Osteoblast (primary cell): ENCODE results near the gene NPSR1. TPM values are rescaled to one million over a fixed set of nuclear protein-coding genes. Genes with fewer than 3 reads are reported as not detected.

Experiments
- DNase-seq: peaks from one replicate; pipeline ENCODE4 v3.0.0; 2011; ENCODE audit warnings: low spot score, mixed read lengths; ENCODE audit not compliant: insufficient read length; ENCODE audit errors: missing footprints
- H2AFZ ChIP-seq: 2 replicates; pipeline ENCODE4 v1.6.0; 2011; ENCODE audit warnings: mild to moderate bottlenecking, low read length
- H3K27ac ChIP-seq: 2 replicates; pipeline ENCODE4 v1.5.1; 2011; ENCODE audit warnings: mild to moderate bottlenecking, low read depth, low read length, moderate library complexity
- H3K27me3 ChIP-seq: 2 replicates; pipeline ENCODE4 v1.6.0; 2012; ENCODE audit warnings: mild to moderate bottlenecking, control low read depth, inconsistent platforms, low read length, moderate library complexity; ENCODE audit not compliant: insufficient read depth
- H3K36me3 ChIP-seq: 2 replicates; pipeline ENCODE4 v1.5.1; 2011; ENCODE audit warnings: mild to moderate bottlenecking, low read length, control low read depth, moderate library complexity; ENCODE audit not compliant: insufficient read depth
- H3K4me1 ChIP-seq: 2 replicates; pipeline ENCODE4 v1.5.1; 2011; ENCODE audit warnings: mild to moderate bottlenecking, low read length, control low read depth, moderate library complexity; ENCODE audit not compliant: insufficient read depth
- H3K4me2 ChIP-seq: 2 replicates; pipeline ENCODE4 v1.6.0; 2011; ENCODE audit warnings: mild to moderate bottlenecking, low read length; ENCODE audit not compliant: insufficient read depth
- H3K4me3 ChIP-seq: fragments of 200-600 bp; sonication (generic); 3 replicates; pipeline ENCODE4 v1.5.1; 2012; ENCODE audit warnings: mild to moderate bottlenecking, low read length, inconsistent platforms; ENCODE audit not compliant: insufficient read depth
- H3K79me2 ChIP-seq: 2 replicates; pipeline ENCODE4 v1.6.0; 2012; ENCODE audit warnings: mild to moderate bottlenecking, low read length, control low read depth, inconsistent platforms; ENCODE audit not compliant: insufficient read depth
- H3K9me3 ChIP-seq: 2 replicates; pipeline ENCODE4 v1.5.1; 2011; ENCODE audit warnings: low read depth, low read length, control low read depth
- H4K20me1 ChIP-seq: 2 replicates; pipeline ENCODE4 v1.6.0; 2012; ENCODE audit warnings: mild to moderate bottlenecking, low read length, control low read depth; ENCODE audit not compliant: insufficient read depth
- total RNA-seq: library from RNA; depleted of rRNA; stranded (reverse); fragments of >200 nt; gene quantifications from 2 replicates; pipeline ENCODE4 v1.2.3, GENCODE V29; 2012
- TF ChIP-seq, protein P1 (sequence below): IDR thresholded peaks from 2 replicates; pipeline ENCODE4 v1.5.1; 2011; ENCODE audit warnings: mild to moderate bottlenecking, low read depth, low read length, moderate library complexity; ENCODE audit errors: extremely low read depth

Gene NPSR1
- total RNA-seq, 1 donor = not detected

DNA sequence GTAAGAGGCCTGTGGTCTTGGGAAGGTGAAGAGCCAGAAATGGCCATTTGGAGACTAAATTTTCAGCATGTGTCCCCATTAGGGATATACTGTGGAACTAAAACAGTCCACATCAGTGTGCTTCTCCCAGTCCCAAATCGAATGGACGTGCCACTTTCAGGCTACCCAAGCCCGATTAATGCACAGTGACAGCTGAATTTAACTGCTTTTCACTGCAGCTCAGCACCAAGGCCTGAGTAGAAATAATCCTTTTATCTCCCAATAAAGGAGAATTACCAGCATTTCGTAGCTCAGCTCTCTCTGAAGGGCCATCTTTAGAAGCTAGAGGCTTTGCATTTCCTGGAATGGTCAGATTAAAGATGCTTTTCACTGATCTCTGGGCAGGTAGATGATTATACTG lies 183.3 kb downstream of the NPSR1 start:
- Histone ChIP-seq H2AFZ (no peak overlapping the region), H4K20me1 (no peaks in the 10 kb centered on the region), H3K4me3 (no peak overlapping the region)

DNA sequence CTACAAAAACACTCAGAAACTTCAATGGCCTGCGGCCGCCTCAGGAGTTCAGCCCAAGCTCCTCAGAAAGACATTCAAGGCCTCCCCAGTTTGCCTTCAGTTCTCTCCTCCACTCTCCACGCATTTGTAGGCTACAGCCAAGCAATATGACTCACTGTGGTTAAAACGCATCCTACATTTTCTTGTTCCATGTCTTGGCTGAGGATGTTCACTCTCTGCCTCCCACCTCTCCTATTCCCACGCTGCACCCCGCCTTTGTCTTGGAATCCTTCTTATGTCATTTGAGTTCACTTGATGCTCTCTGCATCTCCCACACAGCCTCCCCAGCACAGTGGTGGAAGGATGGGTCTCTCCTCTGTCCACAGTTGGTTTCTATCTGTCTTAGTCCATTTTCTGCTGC lies 184.8 kb downstream of the NPSR1 start:
- Histone ChIP-seq H2AFZ (no peak overlapping the region), H3K27ac (no peak overlapping the region), H3K4me2 (no peak overlapping the region), H3K4me3 (no peak overlapping the region), H3K79me2 (no peaks in the 10 kb centered on the region), H3K36me3 (no peaks in the 10 kb centered on the region), H3K27me3 (no peaks in the 10 kb centered on the region), H4K20me1 (no peaks in the 10 kb centered on the region), H3K4me1 (no peaks in the 10 kb centered on the region), H3K9me3 (no peaks in the 10 kb centered on the region)
- peak; percentile 78 for DNase-seq
- TF ChIP-seq, protein P1, sequence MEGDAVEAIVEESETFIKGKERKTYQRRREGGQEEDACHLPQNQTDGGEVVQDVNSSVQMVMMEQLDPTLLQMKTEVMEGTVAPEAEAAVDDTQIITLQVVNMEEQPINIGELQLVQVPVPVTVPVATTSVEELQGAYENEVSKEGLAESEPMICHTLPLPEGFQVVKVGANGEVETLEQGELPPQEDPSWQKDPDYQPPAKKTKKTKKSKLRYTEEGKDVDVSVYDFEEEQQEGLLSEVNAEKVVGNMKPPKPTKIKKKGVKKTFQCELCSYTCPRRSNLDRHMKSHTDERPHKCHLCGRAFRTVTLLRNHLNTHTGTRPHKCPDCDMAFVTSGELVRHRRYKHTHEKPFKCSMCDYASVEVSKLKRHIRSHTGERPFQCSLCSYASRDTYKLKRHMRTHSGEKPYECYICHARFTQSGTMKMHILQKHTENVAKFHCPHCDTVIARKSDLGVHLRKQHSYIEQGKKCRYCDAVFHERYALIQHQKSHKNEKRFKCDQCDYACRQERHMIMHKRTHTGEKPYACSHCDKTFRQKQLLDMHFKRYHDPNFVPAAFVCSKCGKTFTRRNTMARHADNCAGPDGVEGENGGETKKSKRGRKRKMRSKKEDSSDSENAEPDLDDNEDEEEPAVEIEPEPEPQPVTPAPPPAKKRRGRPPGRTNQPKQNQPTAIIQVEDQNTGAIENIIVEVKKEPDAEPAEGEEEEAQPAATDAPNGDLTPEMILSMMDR = no peak

More for the DNA sequence above, 183.3 kb downstream of the NPSR1 start:
- no peaks in the 10 kb centered on the region for H3K9me3 ChIP-seq
- DNase-seq = no peak
- TF ChIP-seq, protein P1 = no peak
- no peak overlapping the region for H3K4me2 ChIP-seq
- H3K79me2 ChIP-seq = no peaks in the 10 kb centered on the region
- H3K36me3 ChIP-seq = no peaks in the 10 kb centered on the region
- no peaks in the 10 kb centered on the region for H3K27me3 ChIP-seq
- H3K4me1 ChIP-seq = no peaks in the 10 kb centered on the region
- H3K27ac ChIP-seq = no peak overlapping the region

DNA sequence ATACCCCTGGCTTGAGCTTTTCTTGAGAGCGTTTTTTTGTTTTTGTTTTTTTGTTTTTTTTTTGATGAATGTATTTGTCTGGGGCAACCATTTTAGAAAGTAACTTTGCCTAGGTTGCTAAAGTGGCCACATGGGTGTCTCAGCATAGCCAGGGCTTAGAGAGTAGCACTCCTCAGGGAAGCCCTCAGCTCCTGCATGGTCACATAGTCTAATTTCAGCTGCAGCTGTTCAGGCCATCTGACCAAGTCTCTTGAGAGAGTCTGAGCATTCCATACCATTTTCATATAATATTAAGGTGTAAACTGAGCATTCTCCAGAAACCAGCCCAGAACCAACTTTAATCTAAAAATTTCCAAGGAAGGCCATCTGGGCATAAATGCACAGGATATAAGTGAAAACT lies 186.4 kb downstream of the NPSR1 start:
- Histone ChIP-seq H3K36me3 (no peaks in the 10 kb centered on the region), H3K4me3 (no peak overlapping the region), H3K4me2 (no peak overlapping the region), H3K9me3 (no peaks in the 10 kb centered on the region), H3K27me3 (no peaks in the 10 kb centered on the region), H2AFZ (no peak overlapping the region), H4K20me1 (no peaks in the 10 kb centered on the region), H3K79me2 (no peaks in the 10 kb centered on the region), H3K27ac (no peak overlapping the region), H3K4me1 (no peaks in the 10 kb centered on the region)
- no peak for DNase-seq
- TF ChIP-seq, protein P1 = no peak

DNA sequence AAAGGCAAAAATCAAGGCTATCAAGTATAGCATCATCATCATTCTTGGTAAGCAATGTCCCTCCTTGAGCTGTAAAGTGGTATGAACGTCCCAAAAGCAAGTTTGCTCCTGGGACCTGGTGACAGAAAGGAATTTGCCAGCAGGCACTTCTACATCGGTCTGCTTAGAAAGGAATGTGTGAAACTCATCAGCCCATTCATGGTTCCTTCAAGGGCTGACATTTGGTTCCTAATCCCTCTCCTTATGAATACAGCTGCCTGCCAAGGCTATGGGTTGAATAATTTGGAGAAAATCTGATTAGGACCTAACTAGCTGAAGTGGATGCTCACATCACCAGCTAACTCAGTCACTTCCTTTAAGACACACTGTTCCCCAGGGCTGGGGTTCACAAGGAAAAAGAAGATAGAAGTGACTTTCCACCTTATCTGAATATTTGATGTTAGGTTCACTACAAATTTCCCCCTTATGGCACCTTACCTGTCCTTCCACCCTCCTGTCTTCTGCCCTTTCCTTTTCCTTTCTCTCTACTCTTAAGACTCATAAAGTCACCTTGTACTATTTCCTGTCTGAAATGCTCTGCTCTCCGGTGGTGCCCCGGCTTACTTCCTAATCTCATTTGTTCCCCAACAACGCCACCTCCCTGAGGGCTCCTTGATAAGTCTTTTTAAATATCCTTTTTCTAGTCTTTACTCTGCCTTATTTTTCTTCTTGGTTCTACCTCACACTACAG lies 187.1 kb downstream of the NPSR1 start:
- H2AFZ ChIP-seq = no peak overlapping the region
- TF ChIP-seq, protein P1 = no peak
- no peaks in the 10 kb centered on the region for H3K4me1 ChIP-seq
- H3K79me2 ChIP-seq = no peaks in the 10 kb centered on the region
- no peaks in the 10 kb centered on the region for H3K36me3 ChIP-seq
- no peaks in the 10 kb centered on the region for H4K20me1 ChIP-seq
- H3K4me3 ChIP-seq = no peak overlapping the region
- H3K27me3 ChIP-seq = no peaks in the 10 kb centered on the region
- no peaks in the 10 kb centered on the region for H3K9me3 ChIP-seq
- no peak for DNase-seq
- no peak overlapping the region for H3K27ac ChIP-seq
- H3K4me2 ChIP-seq = no peak overlapping the region
